HG02938 (cell line): Measurements from ENCODE around the gene ESPL1.

Source experiments
- ATAC-seq: cut with Tn5 transposase; IDR thresholded peaks from one replicate; pipeline ENCODE4 v1.9.1; 2021; ENCODE audit warnings: mild to moderate bottlenecking, moderate library complexity; ENCODE audit not compliant: unreplicated experiment

Gene ESPL1

DNA sequence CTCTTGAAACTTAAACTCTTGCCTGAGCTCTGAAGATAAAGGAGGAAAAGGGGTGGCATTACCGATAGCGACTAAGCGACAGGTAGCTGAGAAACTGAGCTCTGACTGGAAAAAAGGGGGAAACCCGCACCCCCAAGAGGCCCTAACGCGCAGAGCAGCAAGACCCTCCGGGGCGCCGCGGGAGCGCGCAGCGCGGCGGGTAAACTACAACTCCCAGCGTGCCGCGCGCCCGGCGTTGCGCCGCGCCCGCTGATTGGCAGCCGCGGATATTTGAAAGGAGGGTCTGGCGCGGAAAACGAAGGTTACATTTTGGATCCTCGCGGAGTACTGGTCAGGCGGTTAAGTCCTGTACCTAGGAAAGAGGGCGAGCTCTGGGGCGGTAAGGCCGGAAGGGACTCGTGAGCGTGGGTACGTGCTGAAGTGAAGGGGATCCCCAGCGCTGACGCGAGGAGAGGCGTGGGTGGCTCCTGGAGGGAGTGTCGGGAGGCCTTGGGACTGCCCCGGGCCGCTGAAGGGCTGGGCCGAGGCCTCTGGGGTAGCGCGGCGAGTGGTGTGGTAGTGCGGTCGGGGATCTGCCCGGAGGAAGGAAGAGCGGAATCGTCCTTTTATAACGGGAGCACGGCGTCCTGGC, at the start of gene ESPL1:
TSS of gene ESPL1 (plus strand) at position 301 of the 631 bp plus-strand sequence. CDS start 468 bp downstream, outside the sequence.
- peak; percentile 75 for ATAC-seq

DNA sequence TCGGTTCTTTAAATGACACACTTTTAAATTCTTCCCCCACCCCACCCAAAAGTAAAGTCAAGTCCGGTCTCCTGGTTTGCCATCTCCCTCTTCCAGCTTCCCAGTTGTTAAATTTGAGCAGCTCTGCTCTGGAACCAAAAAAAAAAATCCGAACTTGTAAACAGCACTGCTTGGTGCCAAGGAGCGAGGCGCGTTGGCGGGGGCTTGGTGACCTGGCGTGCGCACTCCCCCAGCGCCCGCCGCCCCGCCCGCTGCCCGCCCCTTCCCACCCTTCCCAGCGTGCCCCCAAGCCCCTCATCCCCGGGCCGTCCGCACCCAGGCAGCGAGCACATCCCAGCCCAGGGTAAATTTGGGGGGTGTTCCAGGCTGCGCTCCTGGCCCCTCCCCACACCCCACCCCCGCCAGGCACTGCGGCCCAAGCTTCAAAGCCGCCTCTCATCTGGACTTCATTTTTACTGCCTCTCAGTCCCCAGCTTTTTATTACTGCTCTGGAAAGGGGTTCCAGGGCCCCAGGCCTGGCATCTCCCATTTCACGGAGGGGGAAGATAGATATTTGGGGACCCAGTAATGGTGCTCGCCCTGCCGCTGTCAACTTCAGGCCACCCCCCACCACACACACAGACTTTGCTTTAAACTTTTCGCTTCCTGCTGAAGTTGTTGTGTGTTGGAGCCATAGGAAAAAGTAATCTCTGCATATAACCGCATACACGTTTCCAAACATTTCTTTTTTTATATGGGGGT, 49.4 kb upstream of the ESPL1 start:
- ATAC-seq, result no peak

DNA sequence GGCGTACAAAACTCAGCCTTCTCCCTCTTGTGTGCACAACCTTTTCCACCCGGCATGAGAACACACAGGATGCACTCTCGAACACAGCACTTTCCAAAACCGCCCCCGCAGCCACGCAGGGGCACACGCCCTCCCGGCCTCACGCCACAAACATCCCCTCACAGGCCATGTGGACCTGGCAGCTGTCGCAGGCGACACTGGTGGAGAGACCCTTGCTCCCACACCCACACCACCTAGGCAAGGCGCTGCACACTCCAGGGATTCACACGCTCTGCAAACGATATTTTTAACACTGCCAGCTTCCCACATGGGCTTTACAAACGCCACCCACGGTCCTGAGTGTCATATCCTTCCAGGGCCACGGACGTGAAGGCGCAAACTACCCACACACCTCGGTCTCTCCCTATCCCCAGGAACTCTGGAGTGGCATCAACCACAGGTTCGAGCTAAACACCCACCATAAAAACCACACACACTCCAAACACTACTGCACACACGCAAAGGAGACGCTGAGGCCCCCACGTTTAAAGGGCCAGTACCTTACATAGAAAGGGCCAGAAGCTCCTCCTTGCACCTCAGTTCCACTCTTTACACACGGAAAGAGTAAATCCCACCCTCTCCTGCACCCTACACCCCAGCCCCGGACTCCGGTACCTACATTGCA, 48.7 kb upstream of the ESPL1 start:
- no peak for ATAC-seq

DNA sequence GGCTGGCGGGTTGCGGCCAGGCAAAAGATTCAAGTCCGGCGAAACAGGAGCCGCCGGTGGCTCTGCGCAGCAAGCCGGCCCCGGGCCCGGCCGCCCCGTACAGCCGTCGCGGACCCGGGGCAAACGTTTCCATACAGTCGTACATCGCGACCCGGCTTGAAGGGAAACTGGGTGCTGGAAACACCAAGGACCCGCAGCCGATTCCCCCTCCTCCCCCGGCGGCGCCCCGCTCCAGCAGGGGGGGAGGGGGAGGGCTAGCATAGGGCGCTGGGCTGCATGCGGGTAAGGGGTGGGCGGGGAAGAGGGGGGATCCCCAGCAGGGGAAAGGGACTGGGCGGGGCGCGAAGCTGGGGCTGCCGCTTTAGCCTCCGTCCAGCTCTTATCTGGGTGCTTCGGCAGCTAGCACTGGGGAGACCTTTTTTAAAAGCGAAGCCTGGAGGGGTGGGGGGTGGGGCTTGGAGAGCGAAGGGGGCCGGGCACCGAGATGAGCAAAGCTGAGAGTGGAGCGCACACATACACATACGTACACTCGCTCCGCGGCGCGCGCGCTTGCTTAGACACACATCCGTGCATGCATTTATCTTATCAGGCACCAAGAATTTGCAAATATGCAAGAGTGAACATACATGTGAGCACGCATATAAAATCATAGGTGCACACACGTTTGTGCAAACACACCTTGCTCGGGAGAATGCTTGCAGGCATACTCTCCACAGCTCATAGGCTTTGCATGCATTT, 48.0 kb upstream of the ESPL1 start:
- peak; percentile 33 for ATAC-seq

GRCh38 chr12:53220694-53221202, 47.4 kb upstream of the ESPL1 start:
- peak; percentile 50 for ATAC-seq

DNA sequence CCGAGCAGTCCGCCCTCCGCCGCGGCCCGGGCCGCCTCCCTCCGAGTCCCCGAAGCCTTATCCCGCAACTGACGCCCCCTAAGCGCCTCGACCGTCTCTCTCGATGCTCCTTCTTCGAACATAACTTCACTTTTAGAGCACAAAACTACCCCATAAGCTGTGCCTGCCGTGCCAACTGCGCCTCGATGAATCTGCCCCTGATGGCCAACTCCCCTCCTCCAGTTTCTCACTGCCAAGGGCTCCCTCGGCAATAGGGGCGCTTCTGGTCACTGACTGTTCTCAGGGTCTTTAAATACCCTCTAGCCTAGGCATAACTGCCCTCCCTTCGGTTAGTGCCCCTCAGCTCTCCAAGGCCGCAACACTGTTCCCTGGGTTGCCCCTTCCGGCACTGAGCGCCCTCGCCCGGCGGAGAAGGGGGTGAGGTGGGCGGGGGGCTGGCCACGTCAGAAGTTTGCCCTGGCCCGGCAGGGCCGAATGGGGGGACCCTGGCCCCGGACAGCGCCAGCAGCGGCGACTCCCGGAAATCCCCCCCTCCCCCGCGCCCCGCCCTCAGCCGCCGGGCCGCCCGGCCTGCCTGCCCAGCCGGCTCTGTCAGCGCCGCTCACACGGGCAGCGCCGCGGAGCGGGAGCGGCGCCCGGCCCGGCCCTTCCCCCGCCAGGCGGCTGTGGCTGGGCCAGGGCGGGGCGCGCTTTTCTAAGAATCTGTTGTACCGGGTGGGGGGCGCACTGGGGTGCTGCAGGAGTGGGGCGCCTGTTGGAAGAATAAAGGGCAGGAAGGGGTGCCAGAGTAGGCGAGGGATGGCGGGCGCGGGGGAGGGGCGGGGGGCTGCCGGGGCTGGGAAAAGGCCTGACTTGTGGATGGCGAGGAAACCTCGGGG, 46.7 kb upstream of the ESPL1 start:
- peak; percentile 23 for ATAC-seq

DNA sequence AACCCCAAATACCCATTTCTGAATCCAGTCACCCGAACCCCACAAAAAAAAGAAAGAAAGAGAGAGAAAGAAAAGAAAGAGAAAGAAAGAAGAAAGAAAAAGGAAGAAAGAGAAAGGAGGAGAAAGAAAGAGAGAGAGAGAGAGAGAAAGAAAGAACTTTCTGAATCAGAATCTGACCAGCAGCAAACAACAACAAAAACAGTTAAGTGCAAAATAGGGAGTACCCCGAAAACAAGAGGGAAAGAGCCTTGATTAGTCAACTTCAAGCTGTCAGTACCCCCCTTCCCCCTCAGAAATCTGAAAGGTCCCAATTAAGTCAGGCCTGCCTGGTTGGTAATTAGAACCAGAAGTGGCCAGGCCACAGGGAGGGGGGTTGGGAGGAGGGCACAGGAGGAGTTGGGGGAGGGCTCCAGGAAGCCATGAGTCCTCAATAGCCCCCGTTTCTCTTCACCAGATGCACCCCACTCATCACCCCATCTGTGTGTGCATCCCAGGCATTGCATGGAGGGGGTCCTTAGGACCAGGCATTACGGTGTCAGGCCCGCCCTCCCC, 45.9 kb upstream of the ESPL1 start:
- no peak for ATAC-seq

DNA sequence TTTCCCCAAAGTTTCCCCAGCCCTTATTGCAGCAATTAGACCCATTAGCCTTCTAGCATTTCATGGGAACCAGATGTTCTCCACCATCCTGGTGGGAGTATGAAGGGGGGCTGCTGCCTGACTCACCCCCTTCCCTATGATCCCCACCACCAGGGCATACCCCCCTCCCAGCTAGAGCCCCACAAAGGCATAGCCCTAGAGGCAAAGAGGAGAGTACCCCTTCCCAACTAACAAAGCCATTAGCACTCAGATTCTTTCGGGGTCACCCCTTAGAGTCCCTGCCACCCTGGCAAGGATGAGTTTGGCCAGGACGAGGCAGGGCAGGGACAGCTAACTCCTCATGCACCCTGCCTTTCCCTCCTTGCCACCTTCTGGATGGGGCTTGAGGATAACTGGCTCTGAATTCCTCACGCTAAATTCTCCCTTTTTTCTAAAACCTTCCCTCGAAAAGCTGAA, 45.3 kb upstream of the ESPL1 start:
- ATAC-seq, result no peak

GRCh38 chr12:53223389-53224060, 44.6 kb upstream of the ESPL1 start:
- ATAC-seq, result no peak

GRCh38 chr12:53224061-53224896, 43.8 kb upstream of the ESPL1 start:
- no peak for ATAC-seq

- ATAC-seq, result no peak
Measured at GRCh38 chr12:53224897-53225634, 43.0 kb upstream of the ESPL1 start.

GRCh38 chr12:53225635-53226424, 42.3 kb upstream of the ESPL1 start:
- ATAC-seq, result no peak

DNA sequence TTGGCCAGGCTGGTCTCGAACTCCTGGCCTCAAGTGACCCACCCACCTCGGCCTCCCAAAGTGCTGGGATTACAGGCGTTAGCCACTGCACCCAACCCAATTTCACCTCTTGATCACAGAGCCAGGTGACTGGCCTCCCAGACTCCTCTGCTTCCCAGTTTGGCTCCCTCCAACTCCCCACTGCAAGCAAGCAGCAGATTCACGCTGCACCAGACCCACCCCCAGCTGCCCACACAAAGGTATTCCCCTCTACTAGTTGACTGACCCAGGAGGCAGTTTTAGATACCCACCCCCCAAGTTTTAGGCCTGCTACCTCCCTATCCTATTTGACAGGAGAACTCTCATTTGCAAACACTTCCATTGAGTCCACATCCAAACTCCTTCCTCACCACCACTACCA, 41.3 kb upstream of the ESPL1 start:
- no peak for ATAC-seq

GRCh38 chr12:53227341-53227740, 40.8 kb upstream of the ESPL1 start:
- no peak for ATAC-seq

DNA sequence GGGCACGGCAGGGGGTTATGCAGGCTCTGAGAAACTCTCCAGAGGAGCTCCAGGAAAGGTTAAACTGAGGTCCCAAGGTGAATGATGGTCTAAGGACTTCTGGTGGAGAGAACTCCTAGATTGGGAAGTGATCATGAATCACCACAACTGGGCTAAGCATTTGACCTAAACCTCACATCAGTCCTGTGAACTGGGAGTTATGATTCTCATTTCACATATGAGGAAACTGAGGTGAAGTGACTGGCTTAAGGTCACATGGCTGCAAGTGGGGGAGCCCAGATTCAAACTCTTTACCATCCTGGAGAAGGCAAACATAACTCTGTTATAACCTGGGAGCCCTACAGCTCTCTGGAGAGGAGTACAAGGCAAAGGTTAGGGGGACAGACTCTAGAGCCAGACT, 40.3 kb upstream of the ESPL1 start:
- no peak for ATAC-seq

DNA sequence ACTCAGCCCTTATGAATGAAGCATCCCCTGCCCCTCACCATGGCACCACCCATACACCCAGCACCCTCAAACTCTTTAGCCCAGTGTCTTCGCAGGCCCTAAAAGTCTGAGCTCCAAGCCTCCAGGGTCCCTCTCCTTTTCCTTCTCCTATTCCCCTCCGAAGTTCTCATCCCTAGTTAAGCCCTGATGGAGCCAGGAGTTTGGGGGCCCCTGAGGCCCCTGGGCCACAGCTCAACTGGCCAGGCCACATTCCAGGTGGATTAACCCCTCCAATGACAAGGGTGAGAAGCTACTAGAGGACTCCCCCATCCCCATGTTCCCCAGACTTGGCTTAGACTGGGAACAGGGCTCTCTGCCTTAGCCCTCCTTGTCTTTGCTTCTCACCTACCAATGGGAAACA, 38.6 kb upstream of the ESPL1 start:
- no peak for ATAC-seq
